ENCODE measurements around the gene HOXB5.
A peak's percentile ranks its signal among the peaks of the same experiment; 100 is the strongest.

The HOXB5 gene

DNA sequence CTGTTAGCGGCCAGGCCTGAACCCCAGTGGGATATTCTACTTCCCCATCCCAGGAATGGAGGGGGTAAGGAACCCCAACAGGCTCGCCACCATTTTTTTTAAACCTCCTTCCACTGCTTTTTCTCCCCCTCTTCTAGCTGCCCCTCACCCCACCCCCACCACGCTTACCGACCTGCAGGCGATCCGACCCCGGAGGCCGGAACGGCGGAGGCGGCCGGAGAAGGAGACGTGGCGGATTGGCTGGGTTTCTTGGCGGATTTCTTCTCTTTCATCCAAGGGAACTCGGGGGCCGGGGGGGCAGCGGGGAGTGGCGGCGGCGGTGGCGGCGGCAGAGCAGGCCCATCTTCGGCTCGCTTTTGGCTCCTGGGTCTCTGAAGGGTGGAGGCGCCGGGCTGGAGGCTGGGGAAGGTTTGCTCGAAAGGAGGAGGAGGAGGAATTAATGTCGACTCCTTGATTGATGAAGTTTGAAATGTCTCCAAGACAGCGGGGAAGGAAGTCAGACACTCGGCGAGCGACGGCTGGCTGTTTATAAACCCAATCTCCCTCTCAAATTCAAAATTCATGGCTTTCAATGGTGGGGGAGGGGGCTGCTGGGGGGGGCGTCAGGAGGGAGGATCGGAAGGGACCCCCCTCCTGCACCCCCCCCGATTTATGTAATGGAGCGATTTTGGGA, 49.1 kb downstream of the HOXB5 start:
- no peak for DNase-seq (ENCODE audit: extremely low read depth, low read depth)
- H3K4me3 ChIP-seq (replicated peaks; ENCODE audit: low read depth, low read length), result peak overlapping the region; percentile 69
- TF ChIP-seq, protein P1, sequence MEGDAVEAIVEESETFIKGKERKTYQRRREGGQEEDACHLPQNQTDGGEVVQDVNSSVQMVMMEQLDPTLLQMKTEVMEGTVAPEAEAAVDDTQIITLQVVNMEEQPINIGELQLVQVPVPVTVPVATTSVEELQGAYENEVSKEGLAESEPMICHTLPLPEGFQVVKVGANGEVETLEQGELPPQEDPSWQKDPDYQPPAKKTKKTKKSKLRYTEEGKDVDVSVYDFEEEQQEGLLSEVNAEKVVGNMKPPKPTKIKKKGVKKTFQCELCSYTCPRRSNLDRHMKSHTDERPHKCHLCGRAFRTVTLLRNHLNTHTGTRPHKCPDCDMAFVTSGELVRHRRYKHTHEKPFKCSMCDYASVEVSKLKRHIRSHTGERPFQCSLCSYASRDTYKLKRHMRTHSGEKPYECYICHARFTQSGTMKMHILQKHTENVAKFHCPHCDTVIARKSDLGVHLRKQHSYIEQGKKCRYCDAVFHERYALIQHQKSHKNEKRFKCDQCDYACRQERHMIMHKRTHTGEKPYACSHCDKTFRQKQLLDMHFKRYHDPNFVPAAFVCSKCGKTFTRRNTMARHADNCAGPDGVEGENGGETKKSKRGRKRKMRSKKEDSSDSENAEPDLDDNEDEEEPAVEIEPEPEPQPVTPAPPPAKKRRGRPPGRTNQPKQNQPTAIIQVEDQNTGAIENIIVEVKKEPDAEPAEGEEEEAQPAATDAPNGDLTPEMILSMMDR (IDR thresholded peaks at IDR 0.05; ENCODE audit: low read depth, low read length, missing control alignments), result no peak

- no peak for DNase-seq (ENCODE audit: extremely low read depth, low read depth)
- H3K4me3 ChIP-seq (replicated peaks; ENCODE audit: low read depth, low read length), result peak overlapping the region; percentile 69
- TF ChIP-seq, protein P1 (IDR thresholded peaks at IDR 0.05; ENCODE audit: low read depth, low read length, missing control alignments), result no peak
Measured at GRCh38 chr17:48543854-48544348, 49.7 kb downstream of the HOXB5 start.

GRCh38 chr17:48543107-48543853, 50.3 kb downstream of the HOXB5 start:
- TF ChIP-seq, protein P1 (IDR thresholded peaks at IDR 0.05; ENCODE audit: low read depth, low read length, missing control alignments), result no peak
- peak overlapping the region; percentile 69 for H3K4me3 ChIP-seq (replicated peaks; ENCODE audit: low read depth, low read length)
- DNase-seq (ENCODE audit: extremely low read depth, low read depth), result no peak

DNA sequence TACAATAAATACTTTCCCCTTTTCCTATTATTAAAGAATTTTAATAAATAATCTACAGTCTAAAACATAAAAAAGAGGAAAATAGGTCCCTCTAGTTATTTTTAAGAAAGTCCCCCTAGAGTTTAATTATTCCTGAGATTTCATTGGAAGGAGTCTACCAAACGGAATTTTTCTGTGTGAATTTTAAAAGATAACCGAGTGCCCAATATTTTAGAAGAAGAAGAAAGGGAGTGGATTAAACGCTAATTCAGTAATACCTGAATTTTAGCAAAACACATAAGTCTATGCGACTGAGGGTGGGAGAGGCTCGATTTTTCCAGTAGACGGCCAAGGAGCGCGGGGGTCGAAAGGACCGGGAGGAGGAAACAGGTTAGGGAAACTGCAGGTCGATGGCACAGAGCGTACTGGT, 50.9 kb downstream of the HOXB5 start:
- TF ChIP-seq, protein P1 (IDR thresholded peaks at IDR 0.05; ENCODE audit: low read depth, low read length, missing control alignments), result no peak
- DNase-seq (ENCODE audit: extremely low read depth, low read depth), result no peak
- peak overlapping the region; percentile 69 for H3K4me3 ChIP-seq (replicated peaks; ENCODE audit: low read depth, low read length)

- no peak for DNase-seq (ENCODE audit: extremely low read depth, low read depth)
Measured at GRCh38 chr17:48542114-48542656, 51.4 kb downstream of the HOXB5 start.

DNA sequence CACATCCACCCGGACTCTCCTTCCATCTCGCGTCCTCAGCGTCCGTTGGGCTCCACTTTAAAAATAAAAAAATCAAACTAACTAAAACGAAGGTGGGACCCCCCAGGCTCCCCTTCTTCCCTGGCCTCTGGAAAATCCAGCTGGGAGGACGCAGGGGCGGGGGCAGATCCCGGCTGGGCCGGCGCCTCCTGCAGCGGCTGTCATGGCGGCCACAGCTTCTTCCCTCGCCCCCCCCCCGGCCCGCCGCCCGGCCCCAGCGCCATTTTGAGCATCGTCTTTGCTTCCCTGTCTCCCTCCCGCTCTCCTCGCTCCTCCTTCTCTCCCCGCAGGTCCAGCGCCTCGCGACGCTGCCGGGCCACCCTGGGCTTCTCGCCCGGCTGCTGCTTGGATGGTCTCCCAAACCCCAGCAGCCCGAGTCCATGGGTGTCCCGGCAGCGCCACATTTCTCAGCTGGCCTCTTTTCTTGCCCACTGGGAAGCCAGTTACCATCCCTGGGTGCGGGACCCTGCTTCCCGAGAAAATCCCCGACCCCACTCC, 51.9 kb downstream of the HOXB5 start:
- DNase-seq (ENCODE audit: extremely low read depth, low read depth), result no peak
- TF ChIP-seq, protein P1 (IDR thresholded peaks at IDR 0.05; ENCODE audit: low read depth, low read length, missing control alignments), result no peak
- H3K4me3 ChIP-seq (replicated peaks; ENCODE audit: low read depth, low read length), result peak overlapping the region; percentile 69

More at GRCh38 chr17:48542114-48542656, 51.4 kb downstream of the HOXB5 start:
- TF ChIP-seq, protein P1 (IDR thresholded peaks at IDR 0.05; ENCODE audit: low read depth, low read length, missing control alignments), result no peak
- peak overlapping the region; percentile 69 for H3K4me3 ChIP-seq (replicated peaks; ENCODE audit: low read depth, low read length)
